Sigmoid colon (tissue), 7 donors: ENCODE results near the gene CFAP69. TPM values are rescaled to one million over a fixed set of nuclear protein-coding genes. Genes with fewer than 3 reads are reported as not detected.
"Not testable (repeated sequence)": the region's sequence is repeated elsewhere in the genome, so short reads cannot be mapped to it uniquely, and the experiment has no call there.

Experiments used
- DNase-seq: peaks from one replicate; pipeline ENCODE4 v3.0.0-alpha.2; 2019
- H3K27ac ChIP-seq, 4 donors: fragments of 200-600 bp; sonication (generic); one replicate each; pipeline ENCODE4 v1.5.1; 2016 to 2019; ENCODE audit warnings: mild to moderate bottlenecking in 1 of 4
- H3K27me3 ChIP-seq, 3 donors: fragments of 200-600 bp; sonication (generic); one replicate each; pipeline ENCODE4 v1.5.1; 2019; ENCODE audit warnings: mild to moderate bottlenecking in 1 of 3
- H3K36me3 ChIP-seq, 4 donors: fragments of 200-600 bp; sonication (generic); one replicate each; pipeline ENCODE4 v1.5.1; 2016 to 2019
- H3K4me1 ChIP-seq, 4 donors: fragments of 200-600 bp; sonication (generic); one replicate each; pipeline ENCODE4 v1.5.1; 2017 to 2019
- H3K4me3 ChIP-seq, 4 donors: fragments of 200-600 bp; sonication (generic); one replicate each; pipeline ENCODE4 v1.5.1; 2017 to 2019; ENCODE audit warnings: mild to moderate bottlenecking in 2 of 4, moderate library complexity in 1 of 4
- H3K9me3 ChIP-seq, 4 donors: fragments of 200-600 bp in 3 of 4; sonication (generic) in 3 of 4; one replicate each; pipeline versions ENCODE4 v1.5.1 to v1.6.1; 2013 to 2019
- EP300 ChIP-seq, 4 donors: sonication (generic); formaldehyde crosslinking; IDR thresholded peaks; one replicate each; pipeline ENCODE4 v1.6.1; 2017; ENCODE audit warnings: antibody characterized with exemption in 4 of 4
- POLR2A ChIP-seq, 2 donors: fragments of 450-650 bp; IDR thresholded peaks; one replicate each; pipeline ENCODE4 v1.6.1; 2016; ENCODE audit warnings: antibody characterized with exemption in 2 of 2, mild to moderate bottlenecking in 2 of 2, moderate library complexity in 2 of 2
- POLR2AphosphoS5 ChIP-seq, 4 donors: sonication (generic); formaldehyde crosslinking; IDR thresholded peaks; one replicate each; pipeline ENCODE4 v1.6.1; 2017; ENCODE audit warnings: antibody characterized with exemption in 4 of 4
- WGBS, 2 donors: extraction: QIAGEN DNeasy Blood & Tissue Kit; methylation state at CpG; one replicate each; pipeline ENCODE4 v1.1.7; 2013; 5-methylcytosine and 5-hydroxymethylcytosine counted together
- intact Hi-C: fragments of 100-400 bp; cut with DNase I; formaldehyde crosslinking; loops from one replicate; pipeline ENCODE4 v1.15.1; 2023
- polyA plus RNA-seq, 3 donors: library from polyadenylated mRNA; stranded (reverse); fragments of 200-250 nt; gene quantifications; one replicate each; pipeline ENCODE4 v1.2.3, GENCODE V29; 2013
- total RNA-seq, 4 donors: library from RNA; depleted of rRNA; stranded (reverse); fragments of >200 nt; gene quantifications; one replicate each; pipeline ENCODE4 v1.1.0, GENCODE V29; 2016
- TF ChIP-seq, protein P1 (sequence below), 4 experiments: fragments of 450-650 bp in 3 of 4; fragments of 200-600 bp in 1 of 4; IDR thresholded peaks; one replicate each; pipeline ENCODE4 v1.5.1; 2016 to 2019; ENCODE audit warnings: antibody characterized with exemption in 4 of 4, mild to moderate bottlenecking in 3 of 4, moderate library complexity in 2 of 4
- donor health status: healthy with polysubstance abuse.
- donor health status: Bipolar disorder and iron deficiency.
- donor health status: healthy.

Gene CFAP69
- total and polyA plus RNA-seq, 7 donors: 1.0 to 23.5 (median 4.9) TPM

GRCh38 chr7:90345595-90346335, 100.8 kb downstream of the CFAP69 start:
- Histone ChIP-seq H3K9me3 (no peaks in the 10 kb centered on the region), H3K4me3 (peak overlapping the region; percentile 64 to 86 (median 68)), H3K4me1 (peaks cover 0 to 17% (median 11%) of the 10 kb centered on the region in 4 donors), H3K27ac (peak overlapping the region; percentile 80 to 87 (median 84)), H3K27me3 (no peaks in the 10 kb centered on the region), H3K36me3 (no peaks in the 10 kb centered on the region)
- TF ChIP-seq POLR2AphosphoS5 (IDR thresholded peaks at IDR 0.05) (no peak), EP300 (IDR thresholded peaks at IDR 0.05) (no peak), POLR2A (IDR thresholded peaks at IDR 0.05) (no peak)
- TF ChIP-seq, protein P1, sequence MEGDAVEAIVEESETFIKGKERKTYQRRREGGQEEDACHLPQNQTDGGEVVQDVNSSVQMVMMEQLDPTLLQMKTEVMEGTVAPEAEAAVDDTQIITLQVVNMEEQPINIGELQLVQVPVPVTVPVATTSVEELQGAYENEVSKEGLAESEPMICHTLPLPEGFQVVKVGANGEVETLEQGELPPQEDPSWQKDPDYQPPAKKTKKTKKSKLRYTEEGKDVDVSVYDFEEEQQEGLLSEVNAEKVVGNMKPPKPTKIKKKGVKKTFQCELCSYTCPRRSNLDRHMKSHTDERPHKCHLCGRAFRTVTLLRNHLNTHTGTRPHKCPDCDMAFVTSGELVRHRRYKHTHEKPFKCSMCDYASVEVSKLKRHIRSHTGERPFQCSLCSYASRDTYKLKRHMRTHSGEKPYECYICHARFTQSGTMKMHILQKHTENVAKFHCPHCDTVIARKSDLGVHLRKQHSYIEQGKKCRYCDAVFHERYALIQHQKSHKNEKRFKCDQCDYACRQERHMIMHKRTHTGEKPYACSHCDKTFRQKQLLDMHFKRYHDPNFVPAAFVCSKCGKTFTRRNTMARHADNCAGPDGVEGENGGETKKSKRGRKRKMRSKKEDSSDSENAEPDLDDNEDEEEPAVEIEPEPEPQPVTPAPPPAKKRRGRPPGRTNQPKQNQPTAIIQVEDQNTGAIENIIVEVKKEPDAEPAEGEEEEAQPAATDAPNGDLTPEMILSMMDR (IDR thresholded peaks at IDR 0.05): no peak
- 6 to 14% methylated on average over 18 of the region's 18 CpGs for WGBS, 2 donors
- intact Hi-C loops: loop anchor here (2.0 to 10.0 kb wide), 3 partner anchors 57 to 919 kb away; partner anchors contain the start of genes CLDN12, FZD1 and STEAP2
- DNase-seq: no peak

GRCh38 chr7:90346336-90347125, 101.6 kb downstream of the CFAP69 start, which contains the start of gene GTPBP10:
Gene GTPBP10 (plus strand): TSS chr7:90346716. CDS start chr7:90346742, 26 bp downstream.
- intact Hi-C loops: loop anchor here (2.0 to 10.0 kb wide), 3 partner anchors 56 to 918 kb away; partner anchors contain the start of genes CLDN12, FZD1 and STEAP2
- WGBS, 2 donors: 0% methylated on average over 37 of the region's 37 CpGs
- H3K36me3 ChIP-seq: no peaks in the 10 kb centered on the region
- H3K4me3 ChIP-seq: peak within 1 kb of the TSS; percentile 64 to 86 (median 68)
- TF ChIP-seq, protein P1 (IDR thresholded peaks at IDR 0.05): peak; percentile 39 to 81 (median 64)
- peak; percentile 34 to 54 for TF ChIP-seq POLR2A (IDR thresholded peaks at IDR 0.05)
- peak; percentile 81 to 92 (median 87) for TF ChIP-seq POLR2AphosphoS5 (IDR thresholded peaks at IDR 0.05)
- peak in 1 of 4 donors; percentile 32 for TF ChIP-seq EP300 (IDR thresholded peaks at IDR 0.05)
- H3K4me1 ChIP-seq: peaks cover 0 to 17% (median 11%) of the 10 kb centered on the region in 4 donors
- H3K27me3 ChIP-seq: no peaks in the 10 kb centered on the region
- H3K27ac ChIP-seq: peak within 1 kb of the TSS; percentile 80 to 87 (median 84)
- peak; percentile 96 for DNase-seq
- H3K9me3 ChIP-seq: no peaks in the 10 kb centered on the region

- no peaks in the 10 kb centered on the region for H3K36me3 ChIP-seq
- intact Hi-C loops: loop anchor here (2.0 to 10.0 kb wide), 3 partner anchors 55 to 917 kb away; partner anchors contain the start of genes CLDN12, FZD1 and STEAP2
- H3K4me3 ChIP-seq: no peak overlapping the region
- H3K4me1 ChIP-seq: peaks cover 0 to 17% (median 11%) of the 10 kb centered on the region in 4 donors
- no peak for DNase-seq
- H3K9me3 ChIP-seq: no peaks in the 10 kb centered on the region
- no peaks in the 10 kb centered on the region for H3K27me3 ChIP-seq
- no peak for TF ChIP-seq EP300 (IDR thresholded peaks at IDR 0.05)
- 55 to 65% methylated on average over 4 of the region's 4 CpGs for WGBS, 2 donors
- H3K27ac ChIP-seq: no peak overlapping the region
These were observed 102.8 kb downstream of the CFAP69 start for GRCh38 chr7:90347759-90348158.

- no peak overlapping the region for H3K27ac ChIP-seq
- TF ChIP-seq, protein P1 (IDR thresholded peaks at IDR 0.05): no peak
- TF ChIP-seq POLR2A (IDR thresholded peaks at IDR 0.05) (no peak), POLR2AphosphoS5 (IDR thresholded peaks at IDR 0.05) (no peak), EP300 (IDR thresholded peaks at IDR 0.05) (no peak)
- H3K4me3 ChIP-seq: no peak overlapping the region
- whole genome bisulfite sequencing, 2 donors: 72 to 84% methylated on average over 4 of the region's 4 CpGs
- peaks cover 0 to 17% (median 11%) of the 10 kb centered on the region in 4 donors for H3K4me1 ChIP-seq
- H3K27me3 ChIP-seq: no peaks in the 10 kb centered on the region
- H3K36me3 ChIP-seq: peaks cover 0 to 8% (median 0%) of the 10 kb centered on the region in 4 donors
- DNase-seq: no peak
- H3K9me3 ChIP-seq: no peaks in the 10 kb centered on the region
- intact Hi-C loops: loop anchor here (5.0 to 10.0 kb wide), 2 partner anchors 137 to 915 kb away; partner anchors contain the start of genes FZD1 and STEAP2
These were observed 104.3 kb downstream of the CFAP69 start for GRCh38 chr7:90349305-90349704.

GRCh38 chr7:90350032-90350431, 105.1 kb downstream of the CFAP69 start:
- H3K27me3 ChIP-seq, H3K27ac ChIP-seq, H3K9me3 ChIP-seq, DNase-seq, H3K4me3 ChIP-seq, intact Hi-C loops: not testable (repeated sequence)
- Histone ChIP-seq H3K4me1 (peaks cover 0 to 17% (median 11%) of the 10 kb centered on the region in 4 donors), H3K36me3 (peaks cover 0 to 15% (median 0%) of the 10 kb centered on the region in 4 donors)
- WGBS, 2 donors: 89 to 92% methylated on average over 3 of the region's 3 CpGs
